PFSK-1 (cell line): ENCODE measurements around the gene DNAAF5.

Experiments
- FOXP2 ChIP-seq: optimal IDR thresholded peaks from 2 replicates; pipeline ENCODE3; 2011; ENCODE audit warnings: borderline replicate concordance, control low read depth, inconsistent platforms; ENCODE audit not compliant: insufficient read depth; ENCODE audit errors: extremely low read length, extremely low read depth
- POLR2AphosphoS5 ChIP-seq: IDR thresholded peaks from 2 replicates; pipeline ENCODE4 v1.6.1; 2012; ENCODE audit warnings: low read depth, mild to moderate bottlenecking, control low read depth, low read length, moderate library complexity
- REST ChIP-seq, 2 experiments: IDR thresholded peaks; 2 replicates each; pipeline versions ENCODE4 v1.6.1 to v1.8.0; 2011 to 2012; ENCODE audit warnings: low read depth in 2 of 2, low read length in 2 of 2, control low read depth in 1 of 2, inconsistent platforms in 1 of 2, mild to moderate bottlenecking in 1 of 2, moderate library complexity in 1 of 2; ENCODE audit not compliant: insufficient read depth in 1 of 2
- SIN3A ChIP-seq: IDR thresholded peaks from 2 replicates; pipeline ENCODE4 v1.6.1; 2012; ENCODE audit warnings: mild to moderate bottlenecking, low read length, moderate library complexity, borderline replicate concordance; ENCODE audit not compliant: insufficient read depth
- TAF1 ChIP-seq: IDR thresholded peaks from 2 replicates; pipeline ENCODE4 v1.6.1; 2012; ENCODE audit warnings: low read length, control low read depth, borderline replicate concordance; ENCODE audit not compliant: insufficient read depth

DNA sequence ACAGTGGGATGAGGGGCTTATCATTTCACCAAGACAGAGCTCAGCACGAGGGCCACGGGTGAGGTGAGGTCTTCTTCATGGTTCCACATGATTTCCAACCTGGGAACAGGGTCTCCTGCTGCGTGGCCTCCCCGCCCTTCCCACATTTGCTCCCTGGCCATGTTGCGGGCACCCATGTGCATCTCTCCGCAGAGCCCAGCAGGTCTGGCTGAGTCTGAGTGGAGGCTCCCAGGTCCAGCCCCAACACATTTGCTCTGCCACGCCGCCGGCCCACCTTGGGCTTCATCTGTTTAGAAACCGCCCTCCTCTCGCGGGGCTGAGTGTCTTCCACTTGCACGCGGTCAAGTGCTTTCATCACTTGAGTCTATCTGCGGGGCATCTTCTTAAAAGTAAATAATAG, 15.4 kb downstream of the DNAAF5 start:
- TF ChIP-seq TAF1 (no peak), POLR2AphosphoS5 (no peak), REST (IDR thresholded peaks at IDR 0.05; ENCODE audit: insufficient read depth in 1 of 2, low read depth in 2 of 2, low read length in 2 of 2) (no peak), FOXP2 (no peak), SIN3A (no peak)
